HuH-7.5 (cell line): ENCODE measurements around the gene PPP6R3.
"Not testable (repeated sequence)": the region's sequence is repeated elsewhere in the genome, so short reads cannot be mapped to it uniquely, and the experiment has no call there.

Experiments used
- DNase-seq: peaks from one replicate; pipeline ENCODE4 v3.0.0; 2011; ENCODE audit warnings: low spot score

PPP6R3 gene

GRCh38 chr11:68460741-68461574 is at the start of gene PPP6R3:
PPP6R3 (plus strand) TSS chr11:68460752; CDS start chr11:68537665, 76,913 bp downstream.
- DNase-seq = no peak

- no peak for DNase-seq
Observed at GRCh38 chr11:68411501-68411991, 49.0 kb upstream of the PPP6R3 start.

GRCh38 chr11:68412593-68413475 is 47.7 kb upstream of the PPP6R3 start:
- DNase-seq = no peak

GRCh38 chr11:68413591-68413999 is 47.0 kb upstream of the PPP6R3 start:
- no peak for DNase-seq

- DNase-seq = no peak
Observed at GRCh38 chr11:68414496-68415221, 45.9 kb upstream of the PPP6R3 start.

- DNase-seq = no peak
Observed at GRCh38 chr11:68416070-68416578, 44.4 kb upstream of the PPP6R3 start.

GRCh38 chr11:68418648-68419047 is 41.9 kb upstream of the PPP6R3 start:
- no peak for DNase-seq

- DNase-seq = no peak
Observed at GRCh38 chr11:68420171-68420570, 40.4 kb upstream of the PPP6R3 start.

- DNase-seq = no peak
Observed at GRCh38 chr11:68423481-68423880, 37.1 kb upstream of the PPP6R3 start.

- DNase-seq = no peak
Observed at GRCh38 chr11:68424101-68424632, 36.4 kb upstream of the PPP6R3 start.

GRCh38 chr11:68424981-68425865 is 35.3 kb upstream of the PPP6R3 start:
- no peak for DNase-seq

GRCh38 chr11:68425866-68426380 is 34.6 kb upstream of the PPP6R3 start:
- no peak for DNase-seq

GRCh38 chr11:68429661-68430060 is 30.9 kb upstream of the PPP6R3 start:
- DNase-seq = no peak

GRCh38 chr11:68430384-68430783 is 30.2 kb upstream of the PPP6R3 start:
- no peak for DNase-seq

- DNase-seq = no peak
Observed at GRCh38 chr11:68430801-68431200, 29.8 kb upstream of the PPP6R3 start.

GRCh38 chr11:68431984-68432645 is 28.4 kb upstream of the PPP6R3 start:
- no peak for DNase-seq

- no peak for DNase-seq
Observed at GRCh38 chr11:68432874-68433273, 27.7 kb upstream of the PPP6R3 start.

GRCh38 chr11:68433541-68433940 is 27.0 kb upstream of the PPP6R3 start:
- no peak for DNase-seq

- not testable (repeated sequence) for DNase-seq
Observed at GRCh38 chr11:68434159-68434558, 26.4 kb upstream of the PPP6R3 start.
